A673 (cell line): Measurements from ENCODE around the gene STARD3.
"Not testable (repeated sequence)": the region's sequence is repeated elsewhere in the genome, so short reads cannot be mapped to it uniquely, and the experiment has no call there.

ENCODE experiments used
- CTCF ChIP-seq: fragments of 300-800, 200-600 bp; sonication (generic); conservative IDR thresholded peaks from 2 replicates; pipeline ENCODE4 v1.5.1; 2017; ENCODE audit warnings: low read depth, mild to moderate bottlenecking, antibody characterized with exemption, low read length, moderate library complexity, mixed read lengths
- EZH2 ChIP-seq: fragments of 200-600 bp; sonication (generic); IDR thresholded peaks from 2 replicates; pipeline ENCODE4 v1.6.1; 2017; ENCODE audit warnings: borderline replicate concordance, low read depth, mild to moderate bottlenecking, mixed read lengths, antibody characterized with exemption, low read length; ENCODE audit not compliant: poor library complexity, severe bottlenecking

- TF ChIP-seq CTCF, EZH2: not testable (repeated sequence)
Measured at GRCh38 chr17:39711071-39711470, 74.1 kb downstream of the STARD3 start.
